HepG2 (cell line): Measurements from ENCODE around the gene ARFIP1.

ENCODE experiments used
- EZH2 ChIP-seq: conservative IDR thresholded peaks from 2 replicates; pipeline ENCODE4 v1.6.1; 2012; ENCODE audit warnings: mild to moderate bottlenecking, low read depth, low read length, moderate library complexity
- HIVEP1 ChIP-seq: sonication (generic); formaldehyde crosslinking; IDR thresholded peaks from 2 replicates; pipeline ENCODE4 v1.4.0; 2020; ENCODE audit warnings: mild to moderate bottlenecking, missing genetic modification reagents
- NFYB ChIP-seq: sonication (generic); formaldehyde crosslinking; IDR thresholded peaks from 2 replicates; pipeline ENCODE4 v1.4.0; 2020; ENCODE audit warnings: missing genetic modification reagents
- RBAK ChIP-seq: sonication (generic); formaldehyde crosslinking; IDR thresholded peaks from 2 replicates; pipeline ENCODE4 v1.5.1; 2020; ENCODE audit warnings: mild to moderate bottlenecking, missing genetic modification reagents
- U2AF2 ChIP-seq: fragments of 200-400 bp; formaldehyde crosslinking; IDR thresholded peaks from 2 replicates; pipeline ENCODE4 v1.6.1; 2017; ENCODE audit warnings: low read depth, mild to moderate bottlenecking, low read length
- ZFX ChIP-seq: sonication (generic); formaldehyde crosslinking; IDR thresholded peaks from 2 replicates; pipeline ENCODE4 v1.4.0; 2020; ENCODE audit warnings: mild to moderate bottlenecking, low read depth, missing genetic modification reagents, moderate library complexity
- ZNF432 ChIP-seq: sonication (generic); formaldehyde crosslinking; IDR thresholded peaks from 2 replicates; pipeline ENCODE4 v1.5.0; 2020; ENCODE audit warnings: missing genetic modification reagents, mild to moderate bottlenecking, borderline replicate concordance
- TF ChIP-seq, protein P1 (sequence below): sonication (generic); formaldehyde crosslinking; IDR thresholded peaks from 2 replicates; pipeline ENCODE4 v1.5.0; 2020; ENCODE audit warnings: mild to moderate bottlenecking, missing genetic modification reagents, moderate library complexity
- TF ChIP-seq, protein P2 (sequence below): sonication (generic); formaldehyde crosslinking; IDR thresholded peaks from 2 replicates; pipeline ENCODE4 v1.4.0; 2020; ENCODE audit warnings: mild to moderate bottlenecking, missing genetic modification reagents
- TF ChIP-seq, protein P3 (sequence below): IDR thresholded peaks from 2 replicates; pipeline ENCODE4 v1.6.1; 2018; ENCODE audit warnings: missing genetic modification reagents, mild to moderate bottlenecking, missing compliant biosample characterization
- TF ChIP-seq, protein P4 (sequence below): sonication (generic); formaldehyde crosslinking; IDR thresholded peaks from 2 replicates; pipeline ENCODE4 v1.4.0; 2020; ENCODE audit warnings: mild to moderate bottlenecking, missing genetic modification reagents

DNA sequence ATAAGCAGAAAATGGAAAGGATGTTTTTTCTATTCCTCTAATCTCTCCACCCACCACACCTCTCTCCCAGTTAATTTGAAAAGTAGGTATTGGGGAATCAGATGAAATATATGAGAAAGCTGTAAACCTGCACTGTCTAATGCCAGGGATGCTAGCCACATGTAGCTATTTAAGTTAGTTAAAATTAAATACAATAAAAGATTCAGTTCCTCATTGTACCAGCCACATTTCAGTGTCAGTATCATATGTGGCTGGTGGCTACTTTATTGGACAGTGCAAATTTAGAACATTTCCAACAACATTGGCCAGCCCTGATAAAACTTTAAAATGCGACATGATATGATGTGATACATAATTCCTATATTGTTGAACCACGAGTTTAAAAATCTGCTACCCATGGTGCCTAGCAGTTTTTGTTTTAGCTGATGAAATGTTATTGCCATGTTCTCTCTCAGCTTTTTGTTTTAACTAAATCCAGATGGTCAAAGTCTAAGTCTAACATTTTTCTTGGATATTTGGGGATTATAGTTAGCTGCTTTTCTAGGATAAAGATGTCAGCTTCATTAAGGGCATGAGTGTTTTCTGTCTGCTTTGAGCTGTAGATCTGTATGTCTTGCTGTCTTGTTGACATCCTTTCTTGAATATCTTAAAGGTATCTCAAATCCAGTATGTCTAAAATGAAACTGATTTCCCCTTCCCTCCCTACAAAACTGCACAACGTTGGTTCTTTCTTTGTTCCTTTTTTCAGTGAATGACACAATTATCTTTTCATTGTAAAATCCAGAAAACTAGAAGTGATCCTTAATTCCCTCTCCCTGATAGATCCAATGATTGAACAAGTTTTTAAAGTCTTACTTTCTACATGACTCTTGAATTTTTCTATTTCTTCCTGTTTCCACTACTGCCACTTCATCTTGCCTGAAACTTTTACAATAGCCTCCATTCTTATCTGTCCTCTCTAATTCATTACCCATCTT lies 6.2 kb downstream of the ARFIP1 start:
- TF ChIP-seq, protein P1, sequence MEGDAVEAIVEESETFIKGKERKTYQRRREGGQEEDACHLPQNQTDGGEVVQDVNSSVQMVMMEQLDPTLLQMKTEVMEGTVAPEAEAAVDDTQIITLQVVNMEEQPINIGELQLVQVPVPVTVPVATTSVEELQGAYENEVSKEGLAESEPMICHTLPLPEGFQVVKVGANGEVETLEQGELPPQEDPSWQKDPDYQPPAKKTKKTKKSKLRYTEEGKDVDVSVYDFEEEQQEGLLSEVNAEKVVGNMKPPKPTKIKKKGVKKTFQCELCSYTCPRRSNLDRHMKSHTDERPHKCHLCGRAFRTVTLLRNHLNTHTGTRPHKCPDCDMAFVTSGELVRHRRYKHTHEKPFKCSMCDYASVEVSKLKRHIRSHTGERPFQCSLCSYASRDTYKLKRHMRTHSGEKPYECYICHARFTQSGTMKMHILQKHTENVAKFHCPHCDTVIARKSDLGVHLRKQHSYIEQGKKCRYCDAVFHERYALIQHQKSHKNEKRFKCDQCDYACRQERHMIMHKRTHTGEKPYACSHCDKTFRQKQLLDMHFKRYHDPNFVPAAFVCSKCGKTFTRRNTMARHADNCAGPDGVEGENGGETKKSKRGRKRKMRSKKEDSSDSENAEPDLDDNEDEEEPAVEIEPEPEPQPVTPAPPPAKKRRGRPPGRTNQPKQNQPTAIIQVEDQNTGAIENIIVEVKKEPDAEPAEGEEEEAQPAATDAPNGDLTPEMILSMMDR: no peak
- TF ChIP-seq EZH2 (no peak), HIVEP1 (CRISPR knock-in tag) (no peak), ZFX (CRISPR knock-in tag) (no peak), ZNF432 (CRISPR knock-in tag) (no peak), RBAK (CRISPR knock-in tag) (no peak), U2AF2 (no peak), NFYB (no peak)
- TF ChIP-seq, protein P2, sequence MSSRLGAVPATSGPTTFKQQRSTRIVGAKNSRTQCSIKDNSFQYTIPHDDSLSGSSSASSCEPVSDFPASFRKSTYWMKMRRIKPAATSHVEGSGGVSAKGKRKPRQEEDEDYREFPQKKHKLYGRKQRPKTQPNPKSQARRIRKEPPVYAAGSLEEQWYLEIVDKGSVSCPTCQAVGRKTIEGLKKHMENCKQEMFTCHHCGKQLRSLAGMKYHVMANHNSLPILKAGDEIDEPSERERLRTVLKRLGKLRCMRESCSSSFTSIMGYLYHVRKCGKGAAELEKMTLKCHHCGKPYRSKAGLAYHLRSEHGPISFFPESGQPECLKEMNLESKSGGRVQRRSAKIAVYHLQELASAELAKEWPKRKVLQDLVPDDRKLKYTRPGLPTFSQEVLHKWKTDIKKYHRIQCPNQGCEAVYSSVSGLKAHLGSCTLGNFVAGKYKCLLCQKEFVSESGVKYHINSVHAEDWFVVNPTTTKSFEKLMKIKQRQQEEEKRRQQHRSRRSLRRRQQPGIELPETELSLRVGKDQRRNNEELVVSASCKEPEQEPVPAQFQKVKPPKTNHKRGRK (CRISPR knock-in tag): no peak
- TF ChIP-seq, protein P3, sequence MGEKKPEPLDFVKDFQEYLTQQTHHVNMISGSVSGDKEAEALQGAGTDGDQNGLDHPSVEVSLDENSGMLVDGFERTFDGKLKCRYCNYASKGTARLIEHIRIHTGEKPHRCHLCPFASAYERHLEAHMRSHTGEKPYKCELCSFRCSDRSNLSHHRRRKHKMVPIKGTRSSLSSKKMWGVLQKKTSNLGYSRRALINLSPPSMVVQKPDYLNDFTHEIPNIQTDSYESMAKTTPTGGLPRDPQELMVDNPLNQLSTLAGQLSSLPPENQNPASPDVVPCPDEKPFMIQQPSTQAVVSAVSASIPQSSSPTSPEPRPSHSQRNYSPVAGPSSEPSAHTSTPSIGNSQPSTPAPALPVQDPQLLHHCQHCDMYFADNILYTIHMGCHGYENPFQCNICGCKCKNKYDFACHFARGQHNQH: no peak
- TF ChIP-seq, protein P4, sequence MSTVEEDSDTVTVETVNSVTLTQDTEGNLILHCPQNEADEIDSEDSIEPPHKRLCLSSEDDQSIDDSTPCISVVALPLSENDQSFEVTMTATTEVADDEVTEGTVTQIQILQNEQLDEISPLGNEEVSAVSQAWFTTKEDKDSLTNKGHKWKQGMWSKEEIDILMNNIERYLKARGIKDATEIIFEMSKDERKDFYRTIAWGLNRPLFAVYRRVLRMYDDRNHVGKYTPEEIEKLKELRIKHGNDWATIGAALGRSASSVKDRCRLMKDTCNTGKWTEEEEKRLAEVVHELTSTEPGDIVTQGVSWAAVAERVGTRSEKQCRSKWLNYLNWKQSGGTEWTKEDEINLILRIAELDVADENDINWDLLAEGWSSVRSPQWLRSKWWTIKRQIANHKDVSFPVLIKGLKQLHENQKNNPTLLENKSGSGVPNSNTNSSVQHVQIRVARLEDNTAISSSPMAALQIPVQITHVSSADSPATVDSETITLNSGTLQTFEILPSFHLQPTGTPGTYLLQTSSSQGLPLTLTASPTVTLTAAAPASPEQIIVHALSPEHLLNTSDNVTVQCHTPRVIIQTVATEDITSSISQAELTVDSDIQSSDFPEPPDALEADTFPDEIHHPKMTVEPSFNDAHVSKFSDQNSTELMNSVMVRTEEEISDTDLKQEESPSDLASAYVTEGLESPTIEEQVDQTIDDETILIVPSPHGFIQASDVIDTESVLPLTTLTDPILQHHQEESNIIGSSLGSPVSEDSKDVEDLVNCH: no peak
